ENCODE measurements around the gene TCF4.

Gene TCF4

DNA sequence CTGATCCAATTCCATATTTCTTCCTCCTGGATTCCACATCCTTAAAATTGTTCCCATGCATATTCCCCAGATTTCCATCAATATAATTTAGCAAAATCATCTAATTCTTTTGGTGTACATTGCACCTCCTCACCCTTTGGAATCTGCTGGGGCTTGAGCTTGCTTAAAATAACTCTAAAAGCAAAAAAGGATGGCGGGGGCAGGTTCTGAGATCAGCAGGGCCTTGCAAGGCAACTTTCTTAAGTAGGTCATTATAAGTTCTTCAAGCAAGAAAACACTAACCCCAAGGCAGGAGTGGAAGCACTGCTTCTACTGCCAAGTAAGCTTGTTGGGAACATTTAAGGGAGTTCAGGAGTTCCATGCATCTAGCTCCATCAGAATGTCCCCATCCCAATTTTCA lies 374.4 kb downstream of the TCF4 start:
- no peak overlapping the region for H3K27ac ChIP-seq
- H3K27me3 ChIP-seq (ENCODE audit: insufficient read depth, low read depth, severe bottlenecking), result no peaks in the 10 kb centered on the region
- H3K36me3 ChIP-seq, result no peaks in the 10 kb centered on the region
- DNase-seq, result no peak
- TF ChIP-seq, protein P1, sequence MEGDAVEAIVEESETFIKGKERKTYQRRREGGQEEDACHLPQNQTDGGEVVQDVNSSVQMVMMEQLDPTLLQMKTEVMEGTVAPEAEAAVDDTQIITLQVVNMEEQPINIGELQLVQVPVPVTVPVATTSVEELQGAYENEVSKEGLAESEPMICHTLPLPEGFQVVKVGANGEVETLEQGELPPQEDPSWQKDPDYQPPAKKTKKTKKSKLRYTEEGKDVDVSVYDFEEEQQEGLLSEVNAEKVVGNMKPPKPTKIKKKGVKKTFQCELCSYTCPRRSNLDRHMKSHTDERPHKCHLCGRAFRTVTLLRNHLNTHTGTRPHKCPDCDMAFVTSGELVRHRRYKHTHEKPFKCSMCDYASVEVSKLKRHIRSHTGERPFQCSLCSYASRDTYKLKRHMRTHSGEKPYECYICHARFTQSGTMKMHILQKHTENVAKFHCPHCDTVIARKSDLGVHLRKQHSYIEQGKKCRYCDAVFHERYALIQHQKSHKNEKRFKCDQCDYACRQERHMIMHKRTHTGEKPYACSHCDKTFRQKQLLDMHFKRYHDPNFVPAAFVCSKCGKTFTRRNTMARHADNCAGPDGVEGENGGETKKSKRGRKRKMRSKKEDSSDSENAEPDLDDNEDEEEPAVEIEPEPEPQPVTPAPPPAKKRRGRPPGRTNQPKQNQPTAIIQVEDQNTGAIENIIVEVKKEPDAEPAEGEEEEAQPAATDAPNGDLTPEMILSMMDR (IDR thresholded peaks at IDR 0.05; ENCODE audit: low read depth, low read length), result no peak
- no peaks in the 10 kb centered on the region for H3K9me3 ChIP-seq (ENCODE audit: severe bottlenecking)
- no peak overlapping the region for H3K4me3 ChIP-seq (ENCODE audit: low read depth, low read length)

DNA sequence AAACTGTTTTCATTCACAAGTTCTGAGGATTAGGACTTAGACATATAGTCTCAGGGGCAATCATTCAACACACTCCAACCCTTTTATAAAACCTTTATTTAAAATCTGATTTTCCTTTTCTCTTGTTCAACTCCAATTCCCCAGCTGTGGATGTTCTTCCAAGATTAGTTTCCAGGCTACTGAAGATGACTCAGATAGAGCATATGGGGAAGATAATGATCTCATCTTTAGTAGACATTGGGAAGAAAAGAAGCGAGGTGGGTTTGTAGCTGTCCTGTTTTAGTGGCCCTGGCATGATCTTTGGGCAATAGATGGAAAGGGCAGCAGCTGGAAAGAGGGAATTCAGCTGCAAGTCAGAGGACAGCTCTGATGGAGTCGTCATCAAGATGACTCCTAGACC lies 381.1 kb downstream of the TCF4 start:
- TF ChIP-seq, protein P1 (IDR thresholded peaks at IDR 0.05; ENCODE audit: low read depth, low read length), result no peak
- Histone ChIP-seq H3K9me3 (ENCODE audit: severe bottlenecking) (peaks cover 5% of the 10 kb centered on the region), H3K4me3 (ENCODE audit: low read depth, low read length) (no peak overlapping the region), H3K27ac (no peak overlapping the region), H3K36me3 (no peaks in the 10 kb centered on the region), H3K27me3 (ENCODE audit: insufficient read depth, low read depth, severe bottlenecking) (no peaks in the 10 kb centered on the region)
- DNase-seq, result no peak

DNA sequence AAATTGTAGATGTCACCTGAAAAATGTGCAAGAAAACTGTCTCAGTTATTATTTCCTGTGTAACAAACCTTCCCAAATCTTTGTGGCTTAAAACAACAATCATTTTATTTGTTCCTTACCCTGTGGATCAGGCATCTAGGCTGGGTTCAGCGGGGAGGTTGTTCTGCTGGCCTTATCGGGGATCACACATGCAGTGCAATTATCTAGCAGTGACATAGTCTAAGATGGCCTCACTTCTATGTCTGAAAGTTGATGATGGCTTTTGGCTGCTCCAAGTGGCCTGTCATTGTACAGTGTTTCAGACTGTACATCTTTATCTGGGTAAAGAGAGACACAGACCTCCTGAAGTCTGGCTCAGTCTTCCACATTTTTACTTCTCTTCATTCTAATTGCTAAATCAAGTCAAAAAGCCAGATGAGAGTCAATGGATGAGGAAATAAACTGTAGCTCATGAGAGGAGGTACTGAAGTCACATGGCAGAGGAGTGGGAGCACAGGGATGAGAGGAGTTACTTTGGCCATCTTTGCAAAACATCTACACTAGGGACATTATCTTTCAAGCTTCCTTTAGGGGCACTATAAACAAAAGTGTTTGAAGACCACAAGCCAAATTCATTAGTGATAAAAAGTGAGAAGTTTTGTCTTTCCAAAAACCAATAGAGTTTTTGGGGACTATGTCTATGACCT lies 385.6 kb downstream of the TCF4 start:
- TF ChIP-seq, protein P1 (IDR thresholded peaks at IDR 0.05; ENCODE audit: low read depth, low read length), result no peak
- no peak for DNase-seq
- Histone ChIP-seq H3K36me3 (no peaks in the 10 kb centered on the region), H3K27ac (no peak overlapping the region), H3K9me3 (ENCODE audit: severe bottlenecking) (peaks cover 3% of the 10 kb centered on the region), H3K4me3 (ENCODE audit: low read depth, low read length) (no peak overlapping the region), H3K27me3 (ENCODE audit: insufficient read depth, low read depth, severe bottlenecking) (no peaks in the 10 kb centered on the region)

DNA sequence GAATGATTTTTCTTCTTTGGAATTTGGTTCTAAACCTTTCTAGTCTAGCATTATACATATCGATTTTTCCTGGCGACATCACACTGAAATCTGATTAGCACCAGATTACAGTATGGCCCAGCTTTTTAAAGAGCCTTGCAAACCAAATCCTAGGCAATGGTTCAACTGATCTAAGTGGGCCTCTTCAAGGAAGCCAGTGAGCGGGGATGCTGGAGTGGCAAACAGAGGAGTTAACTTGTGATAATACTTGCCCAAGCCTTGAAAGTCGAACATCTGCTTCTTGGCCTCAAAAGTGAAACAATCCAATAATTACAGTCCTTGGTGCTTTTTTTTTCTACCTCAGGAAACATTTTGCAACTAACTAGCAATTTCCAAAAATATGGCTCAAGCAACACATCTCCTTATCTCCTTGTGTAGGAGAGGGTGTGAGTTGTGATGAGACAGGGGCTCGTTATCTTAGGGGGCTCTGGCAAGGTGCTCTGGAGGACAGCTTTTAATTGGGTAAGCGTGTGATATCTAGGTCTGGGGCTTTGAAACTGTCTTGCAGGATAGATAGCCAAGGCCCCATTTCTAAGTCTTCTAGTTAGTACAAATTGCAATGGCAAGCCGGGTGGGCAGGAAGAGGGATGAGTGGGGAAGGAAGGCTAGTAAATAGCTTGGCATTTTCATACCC lies 388.6 kb downstream of the TCF4 start:
- TF ChIP-seq, protein P1 (IDR thresholded peaks at IDR 0.05; ENCODE audit: low read depth, low read length), result no peak
- Histone ChIP-seq H3K27me3 (ENCODE audit: insufficient read depth, low read depth, severe bottlenecking) (no peaks in the 10 kb centered on the region), H3K9me3 (ENCODE audit: severe bottlenecking) (peaks cover 3% of the 10 kb centered on the region), H3K36me3 (no peaks in the 10 kb centered on the region), H3K27ac (no peak overlapping the region), H3K4me3 (ENCODE audit: low read depth, low read length) (no peak overlapping the region)
- peak; percentile 79 for DNase-seq

DNA sequence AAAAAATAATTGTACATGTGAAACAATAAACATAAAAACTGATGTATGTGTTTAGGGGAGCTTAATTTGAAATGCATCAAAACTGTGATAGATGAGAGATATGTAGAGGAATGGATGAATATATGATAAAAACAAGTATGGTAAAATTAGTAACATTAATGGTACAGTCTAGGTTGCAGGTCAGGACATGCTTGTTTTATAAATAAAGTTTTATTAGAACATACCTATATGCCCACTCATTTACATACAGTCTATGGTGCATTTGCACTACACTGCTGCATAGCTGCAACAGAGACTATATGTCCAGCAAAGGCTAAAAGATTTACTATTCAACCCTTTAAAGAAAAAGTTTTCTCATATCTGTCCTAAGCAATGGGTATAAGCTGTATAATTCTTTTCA lies 392.1 kb downstream of the TCF4 start:
- Histone ChIP-seq H3K27me3 (ENCODE audit: insufficient read depth, low read depth, severe bottlenecking) (no peaks in the 10 kb centered on the region), H3K9me3 (ENCODE audit: severe bottlenecking) (peaks cover 3% of the 10 kb centered on the region)

More for the DNA sequence above, 392.1 kb downstream of the TCF4 start:
- Histone ChIP-seq H3K36me3 (no peaks in the 10 kb centered on the region), H3K4me3 (ENCODE audit: low read depth, low read length) (no peak overlapping the region), H3K27ac (no peak overlapping the region)
- TF ChIP-seq, protein P1 (IDR thresholded peaks at IDR 0.05; ENCODE audit: low read depth, low read length), result no peak
- DNase-seq, result no peak
